HL-60 (cell line): Measurements from ENCODE around the gene TMSB10.
A peak's percentile ranks its signal among the peaks of the same experiment; 100 is the strongest.

Source experiments
- DNase-seq, 2 experiments: peaks; one replicate each; pipeline ENCODE4 v3.0.0-alpha.2; 2010 to 2020; ENCODE audit warnings: low read depth in 1 of 2, low spot score in 1 of 2
- H3K27ac ChIP-seq: fragments of 250-450 bp; sonication (Bioruptor Pico); replicated peaks from 2 replicates; pipeline ENCODE4 v1.5.1; 2020; ENCODE audit warnings: mild to moderate bottlenecking, moderate library complexity
- H3K27me3 ChIP-seq: fragments of 250-450 bp; sonication (Bioruptor Pico); 2 replicates; pipeline ENCODE4 v1.5.1; 2021; ENCODE audit warnings: mild to moderate bottlenecking, moderate library complexity; ENCODE audit not compliant: insufficient read depth, poor library complexity, severe bottlenecking
- H3K4me3 ChIP-seq: replicated peaks from 2 replicates; pipeline ENCODE4 v1.5.1; 2011; ENCODE audit warnings: mild to moderate bottlenecking, control low read depth, low read length; ENCODE audit not compliant: insufficient read depth
- CTCF ChIP-seq: IDR thresholded peaks from one replicate; pipeline ENCODE4 v1.5.1; 2011; ENCODE audit warnings: low read length, control low read depth, inconsistent platforms; ENCODE audit not compliant: insufficient read depth
- GABPA ChIP-seq: IDR thresholded peaks from 2 replicates; pipeline ENCODE4 v1.6.1; 2012; ENCODE audit warnings: low read depth
- POLR2AphosphoS5 ChIP-seq: IDR thresholded peaks from 2 replicates; pipeline ENCODE4 v1.6.1; 2012; ENCODE audit warnings: low read depth
- REST ChIP-seq: IDR thresholded peaks from 2 replicates; pipeline ENCODE4 v1.6.1; 2012; ENCODE audit warnings: low read depth; ENCODE audit not compliant: insufficient replicate concordance
- SPI1 ChIP-seq: IDR thresholded peaks from 2 replicates; pipeline ENCODE4 v1.6.1; 2012; ENCODE audit warnings: low read depth, mild to moderate bottlenecking, borderline replicate concordance

TMSB10 gene

GRCh38 chr2:84906900-84907714 is 1.7 kb downstream of the TMSB10 start:
- Histone ChIP-seq H3K27ac (peak overlapping the region; percentile 70), H3K4me3 (peak overlapping the region; percentile 81)
- peak; percentile 58 to 73 for DNase-seq

GRCh38 chr2:84908948-84909713 is 3.7 kb downstream of the TMSB10 start:
- no peak for TF ChIP-seq CTCF
- no peak for TF ChIP-seq POLR2AphosphoS5
- no peak for TF ChIP-seq SPI1
- no peak for TF ChIP-seq REST
- TF ChIP-seq GABPA: no peak
- no peak overlapping the region for H3K27ac ChIP-seq
- no peaks in the 10 kb centered on the region for H3K27me3 ChIP-seq
- no peak overlapping the region for H3K4me3 ChIP-seq
- DNase-seq: no peak

More at GRCh38 chr2:84906900-84907714, 1.7 kb downstream of the TMSB10 start:
- H3K27me3 ChIP-seq: no peaks in the 10 kb centered on the region
- peak; percentile 94 for TF ChIP-seq SPI1
- TF ChIP-seq CTCF: no peak

GRCh38 chr2:84911135-84911678 is 5.8 kb downstream of the TMSB10 start:
- no peak for DNase-seq
- Histone ChIP-seq H3K4me3 (no peak overlapping the region), H3K27ac (no peak overlapping the region), H3K27me3 (no peaks in the 10 kb centered on the region)
- TF ChIP-seq SPI1: no peak
- no peak for TF ChIP-seq POLR2AphosphoS5
- TF ChIP-seq CTCF: no peak
- TF ChIP-seq REST: no peak
- no peak for TF ChIP-seq GABPA
